Muscle layer of colon (tissue), 2 donors: Measurements from ENCODE around the gene KRT78.
"Not testable (repeated sequence)": the region's sequence is repeated elsewhere in the genome, so short reads cannot be mapped to it uniquely, and the experiment has no call there.

Experiments used
- H3K27ac ChIP-seq: one replicate; pipeline ENCODE4 v1.7.0; 2013; ENCODE audit warnings: low read depth, mild to moderate bottlenecking, low read length, moderate library complexity
- H3K27me3 ChIP-seq, 2 donors: one replicate each; pipeline ENCODE4 v1.7.0; 2013; ENCODE audit warnings: low read length in 2 of 2, mild to moderate bottlenecking in 2 of 2; ENCODE audit not compliant: insufficient read depth in 2 of 2, control insufficient read depth in 1 of 2
- H3K36me3 ChIP-seq: one replicate; pipeline ENCODE4 v1.7.0; 2013; ENCODE audit warnings: mild to moderate bottlenecking, low read length; ENCODE audit not compliant: insufficient read depth
- H3K4me1 ChIP-seq: one replicate; pipeline ENCODE4 v1.7.0; 2013; ENCODE audit warnings: mild to moderate bottlenecking, low read length; ENCODE audit not compliant: insufficient read depth
- H3K4me3 ChIP-seq, 2 donors: one replicate each; pipeline ENCODE4 v1.7.0; 2013; ENCODE audit warnings: low read length in 2 of 2, low read depth in 1 of 2, mild to moderate bottlenecking in 1 of 2, moderate library complexity in 1 of 2
- H3K9ac ChIP-seq: one replicate; pipeline ENCODE4 v1.7.0; 2013; ENCODE audit warnings: low read length
- H3K9me3 ChIP-seq: one replicate; pipeline ENCODE4 v1.7.0; 2013; ENCODE audit warnings: mild to moderate bottlenecking, low read length
- donor health status: abdominal sarcoma.
- donor health status: Adenocarcinoma of cecum.

The KRT78 gene

DNA sequence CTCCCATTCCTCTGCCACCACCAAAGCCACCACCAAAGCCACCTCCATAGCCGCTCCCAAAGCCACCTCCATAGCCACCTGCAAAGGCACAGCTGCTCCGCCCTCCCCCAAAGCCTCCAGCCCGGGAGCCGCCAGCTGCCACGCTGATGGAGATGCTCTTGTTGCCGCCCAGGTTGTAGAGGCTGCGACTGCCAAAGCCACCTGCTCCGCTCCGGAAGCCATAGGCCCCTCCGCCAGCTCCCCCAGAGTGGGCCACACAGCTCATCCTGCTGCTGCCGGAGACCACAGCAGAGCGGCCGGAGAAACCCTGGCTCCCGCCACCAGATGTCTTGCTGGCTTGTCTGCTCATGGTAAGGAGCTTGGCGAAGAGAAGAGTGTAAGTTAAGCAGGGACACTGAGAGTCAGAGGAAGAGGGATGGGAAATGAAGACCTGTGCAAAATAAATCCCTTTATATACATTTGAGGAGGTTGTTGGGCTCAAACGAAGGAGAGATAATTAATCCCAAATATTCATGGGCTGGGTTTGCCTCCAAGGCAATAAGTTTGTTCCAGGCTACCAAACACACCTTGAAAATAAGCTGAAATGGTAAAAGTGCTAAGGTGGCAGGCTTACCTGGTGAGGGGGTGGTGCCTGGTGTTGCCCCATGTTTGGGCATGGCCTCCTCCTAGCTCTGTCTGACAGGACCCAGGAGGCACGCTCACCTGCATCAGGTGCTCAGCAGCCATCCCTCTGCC lies 52.9 kb downstream of the KRT78 start, which contains the start of gene KRT3:
KRT3 (minus strand) TSS at position 424 of the 735 bp plus-strand sequence; CDS start at position 349, 75 bp downstream.
- Histone ChIP-seq H3K4me3 (no peak within 1 kb of the TSS), H3K4me1 (no peaks in the 10 kb centered on the region), H3K9me3 (no peaks in the 10 kb centered on the region), H3K9ac (no peak within 1 kb of the TSS), H3K27me3 (peaks cover 0 to 6% of the 10 kb centered on the region in 2 donors), H3K36me3 (no peaks in the 10 kb centered on the region), H3K27ac (no peak within 1 kb of the TSS)

DNA sequence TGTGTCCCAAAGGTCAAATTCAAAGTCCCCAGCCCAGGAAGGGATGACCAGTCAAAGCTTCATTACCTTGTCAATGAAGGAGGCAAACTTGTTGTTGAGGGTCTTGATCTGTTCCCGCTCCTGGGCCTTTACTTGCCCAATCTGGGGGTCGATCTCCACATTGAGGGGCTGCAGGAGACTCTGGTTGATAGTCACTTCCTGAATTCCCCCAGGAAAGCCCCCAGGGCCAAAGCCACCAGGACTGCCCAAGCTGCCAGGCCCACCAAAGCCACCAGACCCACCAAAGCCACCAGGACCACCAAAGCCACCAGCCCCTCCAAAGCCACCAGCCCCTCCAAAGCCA lies 53.5 kb downstream of the KRT78 start:
- H3K27ac ChIP-seq, H3K4me1 ChIP-seq, H3K9me3 ChIP-seq, H3K36me3 ChIP-seq, H3K4me3 ChIP-seq, H3K9ac ChIP-seq: not testable (repeated sequence)
- H3K27me3 ChIP-seq: peaks cover 0 to 12% of the 10 kb centered on the region in 2 donors

DNA sequence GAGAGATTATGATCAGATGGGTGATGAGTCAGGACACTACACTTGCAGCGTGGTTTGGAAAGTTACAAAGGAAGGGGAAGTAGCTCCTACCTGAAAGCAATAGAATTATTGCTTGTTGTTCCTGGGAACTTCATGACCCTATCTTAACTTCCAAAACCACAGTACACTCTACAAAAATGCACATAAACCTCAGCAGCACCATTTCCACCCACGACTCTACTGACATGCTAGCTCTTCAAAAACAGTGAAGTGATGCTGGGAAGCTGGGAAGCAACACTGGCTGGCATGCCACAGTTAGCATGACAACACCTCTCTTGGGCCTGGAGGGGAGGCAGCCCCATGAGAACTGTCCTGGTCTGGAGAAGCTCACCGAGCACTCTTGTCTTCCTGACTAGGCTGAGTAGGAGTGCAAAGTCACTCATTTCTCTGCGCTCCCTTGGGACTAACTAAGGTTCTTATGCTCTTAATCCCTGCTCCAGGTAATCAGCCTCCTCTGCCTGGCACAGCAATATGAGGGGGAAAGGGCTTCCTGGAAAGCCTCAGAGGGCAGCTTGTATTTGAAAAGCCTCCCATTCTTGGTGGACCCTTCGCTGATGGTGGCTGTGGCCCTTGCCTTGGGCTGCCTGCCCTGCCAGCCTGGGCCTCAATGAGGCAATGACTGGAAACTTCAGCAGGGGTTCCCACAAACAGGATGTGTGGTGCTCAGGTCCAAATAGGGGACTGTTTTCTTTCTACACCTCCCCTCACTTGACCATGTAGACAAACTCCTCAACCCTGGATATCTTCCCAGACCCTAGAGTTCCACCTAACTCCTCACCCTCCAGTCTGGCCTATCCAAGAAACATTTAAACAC lies 54.1 kb downstream of the KRT78 start:
- H3K4me3 ChIP-seq: no peak overlapping the region
- H3K9me3 ChIP-seq: no peaks in the 10 kb centered on the region
- H3K27ac ChIP-seq: no peak overlapping the region
- peaks cover 0 to 18% of the 10 kb centered on the region in 2 donors for H3K27me3 ChIP-seq
- no peaks in the 10 kb centered on the region for H3K36me3 ChIP-seq
- H3K9ac ChIP-seq: no peak overlapping the region
- H3K4me1 ChIP-seq: peaks cover 3% of the 10 kb centered on the region

DNA sequence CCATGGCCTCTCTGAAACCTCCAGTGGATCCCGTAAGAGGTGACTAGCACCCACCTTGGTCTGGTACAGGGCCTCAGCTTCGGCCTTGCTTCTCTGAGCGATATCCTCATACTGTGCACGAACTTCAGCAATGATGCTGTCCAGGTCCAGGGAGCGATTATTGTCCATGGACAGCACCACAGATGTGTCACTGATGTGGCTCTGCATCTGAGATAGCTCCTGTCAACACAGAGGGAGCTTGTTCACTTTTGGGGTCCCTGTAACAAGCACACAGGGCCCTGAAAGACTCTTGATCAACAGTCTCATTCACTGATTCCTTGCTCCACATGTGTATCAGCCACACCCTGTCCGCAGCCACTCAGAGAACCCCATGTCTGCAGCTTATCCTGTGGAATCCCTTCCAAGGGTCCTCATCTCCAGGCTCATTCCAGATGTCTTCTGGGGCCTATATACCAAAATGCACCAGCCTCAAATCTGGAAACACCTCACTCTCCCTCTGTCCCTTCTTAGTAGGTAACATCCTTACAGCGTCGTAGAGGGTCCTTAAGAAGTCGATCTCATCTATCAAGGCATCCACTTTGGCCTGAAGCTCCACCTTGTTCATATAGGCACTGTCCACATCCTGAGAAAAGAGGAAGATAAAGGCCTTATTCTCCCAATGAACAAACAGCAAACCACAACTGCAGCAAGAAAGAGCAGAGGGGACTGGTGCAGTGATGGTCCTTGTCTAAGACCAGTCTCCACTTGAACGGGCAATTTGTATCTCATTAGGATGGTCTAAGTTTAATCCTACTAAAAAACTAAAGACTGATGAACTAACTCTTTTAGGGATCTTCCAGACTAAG lies 56.4 kb downstream of the KRT78 start:
- peaks cover 0 to 23% of the 10 kb centered on the region in 2 donors for H3K27me3 ChIP-seq
- no peak overlapping the region for H3K4me3 ChIP-seq
- H3K36me3 ChIP-seq: no peaks in the 10 kb centered on the region
- no peak overlapping the region for H3K9ac ChIP-seq
- peaks cover 3% of the 10 kb centered on the region for H3K4me1 ChIP-seq
- H3K9me3 ChIP-seq: no peaks in the 10 kb centered on the region
- H3K27ac ChIP-seq: no peak overlapping the region

DNA sequence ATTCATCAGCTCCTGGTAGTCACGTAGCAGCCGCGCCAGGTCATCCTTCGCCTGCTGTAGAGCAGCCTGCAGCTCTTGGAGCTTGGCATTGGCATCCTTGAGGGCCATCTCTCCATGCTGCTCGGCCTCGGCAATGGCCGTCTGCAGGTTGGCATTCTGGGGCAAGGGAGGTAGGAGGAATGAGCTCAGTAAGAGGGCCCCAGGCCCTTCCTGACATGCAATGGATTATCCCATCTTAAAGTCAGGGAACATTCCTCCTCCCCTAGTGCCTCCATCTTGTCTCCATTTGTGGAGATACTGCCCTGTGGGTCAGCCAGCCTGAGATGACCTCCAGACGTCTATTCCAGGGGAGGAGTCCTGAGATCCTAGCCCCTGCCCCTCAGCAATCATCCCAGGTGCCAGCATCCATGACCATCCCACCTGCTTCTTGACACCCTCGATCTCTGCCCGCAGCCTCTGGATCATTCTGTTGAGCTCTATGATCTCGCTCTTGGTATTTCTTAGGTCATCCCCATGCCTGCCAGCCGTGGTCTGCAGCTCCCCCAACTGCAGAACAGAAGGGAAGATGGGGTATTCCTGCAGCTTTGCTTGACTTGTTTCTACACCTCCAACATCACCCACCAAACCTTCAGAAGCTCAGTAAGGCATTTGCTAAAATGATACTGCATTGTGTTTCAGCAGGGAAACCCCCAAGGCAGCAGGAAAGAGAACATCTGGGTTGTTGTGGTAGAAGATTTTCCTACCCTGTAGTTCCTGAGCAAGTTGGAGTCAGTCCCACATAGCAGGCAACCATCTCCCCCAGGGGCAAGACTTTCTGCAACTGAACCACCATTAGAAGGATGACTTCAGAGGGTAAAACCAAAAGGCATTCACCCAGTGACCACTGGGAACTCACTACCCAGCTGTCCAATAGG lies 57.3 kb downstream of the KRT78 start:
- Histone ChIP-seq H3K4me1 (peaks cover 3% of the 10 kb centered on the region), H3K27me3 (peaks cover 0 to 23% of the 10 kb centered on the region in 2 donors)

DNA sequence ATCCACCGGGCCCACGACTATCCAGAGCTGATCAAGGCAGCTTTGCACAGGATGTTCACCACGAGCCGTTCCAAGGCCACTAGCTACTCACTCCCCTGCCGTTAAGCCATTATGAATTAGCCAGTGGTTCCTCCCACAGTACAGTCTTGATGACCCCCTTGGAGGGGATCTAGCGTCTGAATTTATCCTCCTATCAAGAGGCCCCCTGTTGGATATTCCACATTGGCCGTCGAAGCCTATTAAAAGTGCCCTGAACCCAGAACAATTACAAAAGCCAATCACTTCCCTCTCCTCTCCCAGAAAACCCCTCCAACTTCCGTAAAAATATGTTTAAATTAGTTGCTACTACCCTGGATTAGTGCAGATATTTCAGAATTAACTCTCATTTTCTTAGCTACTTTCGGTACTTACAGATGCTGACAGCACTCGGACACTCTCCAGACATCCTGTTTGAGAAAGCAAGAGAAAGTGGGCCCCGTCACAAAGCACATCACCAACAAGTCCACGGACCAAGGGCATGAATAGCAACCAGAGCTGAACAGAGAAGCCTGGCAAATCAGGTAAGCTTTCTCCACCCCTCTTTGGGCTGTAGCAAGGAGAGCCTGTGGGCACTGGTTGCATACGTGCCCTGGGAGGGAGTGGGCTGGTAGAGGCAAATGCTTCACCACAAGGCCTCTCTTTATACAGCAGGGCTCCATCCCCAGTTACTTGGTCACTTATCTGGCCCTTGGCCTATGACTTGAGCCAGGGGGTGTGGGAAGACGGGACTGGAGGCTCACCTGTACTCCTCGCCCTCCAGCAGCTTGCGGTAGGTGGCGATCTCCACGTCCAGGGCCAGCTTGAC lies 58.1 kb downstream of the KRT78 start:
- Histone ChIP-seq H3K27ac (no peak overlapping the region), H3K4me3 (no peak overlapping the region), H3K4me1 (peaks cover 3% of the 10 kb centered on the region), H3K36me3 (no peaks in the 10 kb centered on the region), H3K9ac (no peak overlapping the region), H3K27me3 (peaks cover 0 to 23% of the 10 kb centered on the region in 2 donors), H3K9me3 (no peaks in the 10 kb centered on the region)

More for the DNA sequence above, 57.3 kb downstream of the KRT78 start:
- Histone ChIP-seq H3K9me3 (no peaks in the 10 kb centered on the region), H3K9ac (no peak overlapping the region), H3K27ac (no peak overlapping the region), H3K36me3 (no peaks in the 10 kb centered on the region), H3K4me3 (no peak overlapping the region)

DNA sequence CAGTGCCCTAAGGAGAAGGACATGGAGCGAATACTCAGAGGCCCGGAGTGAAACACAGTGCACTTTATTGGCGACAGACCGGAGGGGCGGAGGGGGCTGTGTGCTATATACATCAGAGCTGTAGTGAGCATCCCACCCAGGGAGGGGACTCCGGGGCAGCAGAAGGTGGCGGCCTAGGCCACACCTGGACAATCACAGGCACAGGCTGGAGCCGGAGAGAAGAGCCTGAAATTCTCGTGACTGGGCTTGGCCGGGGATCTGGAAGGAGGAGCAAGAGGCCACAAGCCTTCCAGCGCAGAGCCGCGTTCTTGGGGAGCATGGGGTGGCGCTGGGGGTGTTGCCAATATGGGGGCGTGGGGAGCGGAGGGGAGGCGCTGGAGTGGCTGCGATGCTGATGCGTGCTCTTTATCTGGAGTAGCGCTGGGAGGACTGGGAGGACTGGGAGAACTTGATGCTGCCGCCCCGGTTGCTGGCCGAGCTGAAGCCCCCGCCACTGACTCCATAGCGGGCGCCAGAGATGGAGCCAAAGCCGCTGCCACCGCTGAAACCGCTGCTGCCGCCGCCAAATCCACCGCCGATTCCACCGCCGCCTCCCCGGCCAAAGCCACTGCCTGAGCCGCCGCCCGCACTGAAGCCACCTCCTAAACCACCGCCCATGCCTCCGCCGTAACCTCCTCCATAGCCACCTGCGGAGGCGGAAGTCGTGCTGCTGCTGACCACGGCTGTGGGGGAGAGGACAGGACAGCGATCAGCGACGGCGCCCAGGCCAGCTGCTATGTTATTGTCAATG lies 59.0 kb downstream of the KRT78 start:
- H3K4me3 ChIP-seq: no peak overlapping the region
- peaks cover 3% of the 10 kb centered on the region for H3K4me1 ChIP-seq
- no peaks in the 10 kb centered on the region for H3K9me3 ChIP-seq
- H3K36me3 ChIP-seq: no peaks in the 10 kb centered on the region
- H3K9ac ChIP-seq: no peak overlapping the region
- H3K27me3 ChIP-seq: peaks cover 0 to 23% of the 10 kb centered on the region in 2 donors
- no peak overlapping the region for H3K27ac ChIP-seq

DNA sequence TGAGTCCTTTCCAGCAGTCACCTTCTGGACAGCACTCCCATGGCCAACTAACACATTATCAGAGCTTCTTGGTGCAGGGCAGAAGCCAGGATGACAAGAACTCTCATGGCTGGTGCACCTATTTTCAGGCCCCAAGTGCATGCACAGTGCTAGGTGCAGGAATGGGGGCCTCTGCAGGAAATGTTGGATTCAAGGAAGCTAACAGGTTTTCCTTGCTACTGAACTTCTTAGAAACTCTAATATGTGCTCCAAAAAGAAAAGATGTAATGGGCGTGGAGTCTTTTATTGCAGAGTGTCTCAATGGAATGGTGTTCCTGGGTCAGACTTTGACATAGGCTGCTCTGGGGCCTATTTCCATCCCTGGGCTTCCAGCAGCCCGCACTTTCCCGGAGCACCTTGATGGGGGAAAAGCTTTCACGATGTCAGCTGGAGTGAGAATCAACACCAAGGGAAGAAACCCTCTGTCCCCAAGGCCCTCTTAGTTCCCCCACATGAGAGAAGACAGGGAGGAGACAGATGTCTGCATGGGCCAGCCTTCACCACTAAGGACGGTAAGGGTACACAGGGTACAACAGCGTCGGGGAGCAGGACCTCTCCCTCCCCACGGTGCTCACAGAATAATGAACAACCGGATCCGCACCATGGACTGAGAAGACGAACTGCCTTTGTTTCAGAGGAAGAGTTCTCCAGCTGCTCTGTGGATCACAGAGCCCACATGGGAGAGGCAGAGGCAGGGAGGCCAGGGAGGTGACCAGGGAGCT lies 59.7 kb downstream of the KRT78 start:
- H3K36me3 ChIP-seq: no peaks in the 10 kb centered on the region
- peaks cover 3% of the 10 kb centered on the region for H3K4me1 ChIP-seq
- no peak overlapping the region for H3K27ac ChIP-seq
- peaks cover 0 to 23% of the 10 kb centered on the region in 2 donors for H3K27me3 ChIP-seq
- H3K9ac ChIP-seq: no peak overlapping the region
- H3K4me3 ChIP-seq: no peak overlapping the region
- H3K9me3 ChIP-seq: no peaks in the 10 kb centered on the region

DNA sequence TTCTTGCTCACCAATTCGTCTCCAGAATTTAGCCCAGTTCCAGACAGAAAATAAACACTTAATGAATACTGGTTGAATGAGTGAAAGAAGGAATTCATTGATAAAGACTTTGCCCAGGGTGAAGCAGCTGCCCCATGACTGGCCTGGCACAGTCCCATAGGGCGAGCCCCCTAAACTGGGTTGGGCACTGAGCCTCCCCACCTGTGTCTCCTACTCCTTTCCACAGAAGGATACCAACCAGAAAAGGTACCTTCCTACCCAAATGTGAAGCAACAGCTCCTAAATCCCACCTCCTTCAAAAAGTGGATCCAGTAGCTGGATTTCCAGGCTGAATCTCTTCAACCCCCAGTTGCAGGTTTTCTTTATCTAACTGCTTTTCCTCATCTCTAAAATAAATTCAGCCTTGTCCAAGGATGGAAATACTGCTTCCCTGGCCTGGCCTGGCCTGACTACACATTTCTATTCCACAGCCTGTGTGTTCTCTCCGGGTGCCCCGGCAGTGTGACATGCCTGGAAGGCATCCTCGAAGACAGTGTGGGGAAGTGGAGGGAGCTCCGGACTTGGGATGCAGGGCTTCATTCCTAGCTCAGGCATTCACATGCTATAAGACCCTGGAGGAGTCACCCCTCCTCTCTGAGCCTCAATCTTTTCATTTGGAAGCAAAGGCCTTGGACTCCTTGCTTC lies 60.5 kb downstream of the KRT78 start:
- Histone ChIP-seq H3K9me3 (no peaks in the 10 kb centered on the region), H3K9ac (no peak overlapping the region), H3K4me3 (no peak overlapping the region), H3K27me3 (peaks cover 0 to 23% of the 10 kb centered on the region in 2 donors), H3K36me3 (no peaks in the 10 kb centered on the region), H3K27ac (no peak overlapping the region), H3K4me1 (peaks cover 3% of the 10 kb centered on the region)
